Activated CD4-positive, alpha-beta T cell treated with anti-CD3 and anti-CD28 coated beads for 24 hours (primary cell): ENCODE data around the gene HYPK.
A peak's percentile ranks its signal among the peaks of the same experiment; 100 is the strongest.
"Not testable (repeated sequence)": the region's sequence is repeated elsewhere in the genome, so short reads cannot be mapped to it uniquely, and the experiment has no call there.

ENCODE experiments used
- DNase-seq, 2 donors: peaks; one replicate each; pipeline ENCODE4 v3.0.0-alpha.2; 2020; ENCODE audit warnings: low read depth in 2 of 2

Gene HYPK

DNA sequence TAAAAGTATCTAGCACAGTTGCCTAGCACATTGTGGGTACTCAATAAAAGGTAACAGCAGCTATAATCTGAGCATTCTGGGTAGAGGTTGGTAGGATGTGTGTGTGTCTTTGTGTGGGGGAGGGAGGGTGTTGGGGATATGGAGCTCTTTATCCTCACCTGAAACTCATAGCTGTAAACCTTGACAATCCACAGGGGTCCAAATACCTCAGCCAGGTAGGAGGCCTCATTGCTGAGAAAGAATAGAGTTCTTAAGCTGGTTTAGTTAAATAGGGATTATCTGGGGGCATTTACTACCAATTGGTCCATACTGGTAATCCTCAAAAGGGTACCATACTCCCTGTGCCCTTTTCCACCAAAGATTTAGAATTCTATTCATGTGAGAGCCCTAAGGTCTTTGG lies 4.4 kb upstream of the HYPK start:
- no peak for DNase-seq

DNA sequence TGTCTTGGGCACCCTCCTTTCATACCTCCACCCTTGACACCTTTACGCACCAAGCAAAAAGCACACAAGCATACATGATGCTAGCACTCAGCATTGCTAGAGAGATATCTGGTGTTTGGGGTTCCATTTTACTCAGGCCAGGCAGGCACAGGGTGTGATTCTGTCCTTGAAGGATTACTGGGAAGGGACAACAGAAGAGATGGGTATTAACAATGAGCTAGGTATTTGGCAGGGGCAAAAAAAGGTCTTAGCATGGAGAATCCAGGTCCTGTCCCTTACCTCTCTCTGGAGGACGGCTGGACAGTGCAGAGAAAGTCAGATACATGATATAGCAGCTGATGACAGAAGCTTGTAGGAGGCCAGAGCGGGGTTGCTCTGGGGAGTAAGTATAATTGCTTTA lies 3.8 kb upstream of the HYPK start:
- DNase-seq: no peak

DNA sequence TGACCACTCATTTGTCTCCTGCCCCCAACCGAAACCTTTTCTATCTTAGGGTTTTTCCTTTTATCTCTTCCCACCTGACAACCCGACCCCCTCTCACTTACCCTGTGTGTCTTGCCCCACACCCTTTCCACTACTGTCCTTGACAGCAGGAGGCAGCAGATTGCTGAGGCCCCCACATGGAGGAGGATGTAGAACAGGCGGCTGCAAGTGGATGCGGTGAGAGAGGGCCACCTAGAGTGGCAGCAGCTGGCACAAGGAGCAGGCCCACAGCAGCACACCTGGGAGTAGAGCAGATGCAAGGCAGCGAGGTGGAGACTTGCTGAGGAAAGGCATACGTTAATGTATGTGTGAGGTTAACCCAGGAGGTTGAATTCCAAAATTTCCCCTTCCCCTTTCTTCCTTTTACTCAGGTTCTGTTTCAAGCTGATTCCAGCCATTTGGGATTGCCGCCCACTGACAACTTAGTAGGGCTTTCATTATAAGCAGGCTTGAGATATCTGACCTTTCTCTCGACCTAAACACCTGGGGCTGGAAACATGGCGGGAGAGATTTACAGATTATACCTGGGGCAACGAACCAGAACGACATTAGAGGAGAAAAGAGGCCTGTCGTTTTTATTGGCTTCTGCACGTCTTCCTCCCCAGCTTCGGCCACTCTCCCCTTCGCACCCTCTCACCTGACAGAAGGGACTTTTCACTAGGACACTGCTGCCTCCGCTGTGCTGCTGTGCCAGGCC lies 1.0 kb upstream of the HYPK start:
- no peak for DNase-seq

DNA sequence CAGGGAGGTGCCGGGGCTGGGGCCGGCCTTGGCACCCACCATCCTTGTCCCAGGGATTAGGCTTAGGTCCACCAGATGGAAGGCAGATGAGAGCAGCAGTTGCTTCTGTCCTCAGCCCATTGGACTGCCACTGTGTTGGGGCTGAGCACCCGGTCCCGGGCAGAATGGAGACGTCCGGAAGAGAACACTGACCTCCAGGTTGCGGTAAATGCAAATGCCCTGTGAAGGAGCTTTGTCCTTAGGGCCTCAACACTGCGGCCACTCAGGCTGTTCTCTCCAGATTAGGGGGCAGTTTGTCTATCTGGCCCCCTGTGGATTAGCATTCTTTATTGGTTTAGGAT lies 484 bp upstream of the HYPK start, which contains the start of gene SERINC4:
SERINC4 (minus strand) TSS at position 276 of the 341 bp plus-strand sequence; CDS start at position 42, 234 bp downstream.
- DNase-seq: no peak

DNA sequence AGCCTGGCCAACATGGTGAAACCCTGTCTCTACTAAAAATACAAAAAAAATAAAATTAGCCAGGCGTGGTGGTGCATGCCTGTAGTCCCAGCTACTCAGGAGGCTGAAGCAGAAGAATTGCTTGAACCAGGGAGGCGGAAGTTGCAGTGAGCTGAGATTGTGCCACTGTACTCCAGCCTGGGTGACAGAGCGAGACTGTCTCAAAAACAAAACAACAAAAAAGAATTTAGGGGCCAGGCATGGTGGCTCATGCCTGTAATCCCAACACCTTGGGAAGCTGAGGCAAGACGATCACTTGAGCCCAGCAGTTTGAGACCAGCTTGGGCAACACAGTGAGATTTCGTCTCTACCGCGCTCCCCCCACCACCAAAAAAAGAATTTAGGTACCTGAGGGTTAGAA lies 2.3 kb downstream of the HYPK start:
- DNase-seq: not testable (repeated sequence)

DNA sequence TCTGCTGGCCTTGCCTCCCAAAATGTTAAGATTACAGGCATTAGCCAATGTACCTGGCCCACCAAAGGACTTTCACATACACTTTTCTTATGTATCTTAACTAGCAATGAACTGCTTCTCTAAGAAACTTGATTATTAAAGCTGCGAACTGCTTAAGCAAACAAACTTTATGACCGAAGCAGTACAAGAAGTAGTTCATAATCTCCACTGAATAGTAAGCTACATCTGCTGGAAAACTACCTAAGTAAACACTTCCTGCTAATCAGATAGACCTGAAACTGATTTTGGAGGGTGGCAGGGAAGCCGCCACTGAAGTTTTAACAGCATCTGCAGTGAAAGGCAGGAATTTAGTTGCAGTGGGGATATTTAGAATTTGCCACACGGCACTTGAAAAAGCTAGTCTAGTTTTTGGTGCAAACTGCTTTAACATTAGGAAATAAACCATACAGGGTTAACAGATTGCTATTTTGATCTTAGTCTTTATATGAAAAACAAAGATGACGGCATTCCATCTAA lies 8.1 kb downstream of the HYPK start:
- DNase-seq: no peak

DNA sequence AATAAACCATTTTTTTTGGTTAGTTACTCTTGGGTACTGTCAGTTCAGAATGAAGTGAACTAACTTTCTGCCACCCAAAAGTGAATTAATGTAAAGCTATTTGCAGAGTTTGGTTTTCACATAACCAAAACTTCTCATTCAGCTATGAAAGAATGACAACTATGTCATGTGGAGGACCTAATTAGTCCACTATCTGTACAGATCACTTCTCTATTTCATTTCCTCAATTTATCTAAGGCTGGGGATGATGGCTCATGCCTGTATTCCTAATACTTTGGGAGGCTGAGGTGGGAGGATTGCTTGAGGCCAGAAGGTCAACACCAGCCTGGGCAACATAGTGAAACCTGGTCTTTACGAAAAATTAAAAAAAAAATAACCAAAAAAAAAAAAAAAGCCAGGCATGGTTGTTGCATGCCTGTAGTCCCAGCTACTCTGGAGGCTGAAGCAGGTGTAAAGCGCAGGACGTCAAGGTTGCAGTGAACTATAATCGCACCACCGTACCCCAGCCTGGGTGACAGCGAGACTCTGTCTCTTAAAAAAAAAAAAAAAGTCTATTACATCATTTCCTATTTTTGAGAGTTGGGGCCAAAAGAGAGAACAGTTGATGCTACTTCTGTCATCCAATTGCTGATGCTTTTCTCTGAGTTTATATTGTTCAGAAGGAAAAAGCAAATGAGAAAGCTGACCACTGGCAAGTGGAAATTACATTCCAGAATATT lies 8.7 kb downstream of the HYPK start:
- DNase-seq: no peak

DNA sequence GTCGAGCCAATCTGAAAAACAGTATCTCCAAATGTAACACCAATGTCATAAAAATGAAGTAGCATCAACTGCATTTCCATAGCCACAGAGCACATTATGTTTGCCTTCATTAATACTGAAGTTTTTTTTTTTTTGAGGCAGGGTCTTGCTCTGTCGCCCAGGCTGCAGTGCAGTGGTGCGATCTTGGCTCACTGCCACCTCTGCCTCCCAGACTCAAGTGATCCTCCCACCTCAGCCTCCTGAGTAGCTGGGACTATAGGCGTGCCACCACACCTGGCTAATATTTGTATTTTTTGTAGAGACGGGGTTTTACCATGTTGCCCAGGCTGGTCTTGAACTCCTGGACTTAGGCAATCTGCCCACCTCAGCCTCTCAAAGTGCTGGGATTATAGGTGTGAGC lies 14.7 kb downstream of the HYPK start:
- not testable (repeated sequence) for DNase-seq

DNA sequence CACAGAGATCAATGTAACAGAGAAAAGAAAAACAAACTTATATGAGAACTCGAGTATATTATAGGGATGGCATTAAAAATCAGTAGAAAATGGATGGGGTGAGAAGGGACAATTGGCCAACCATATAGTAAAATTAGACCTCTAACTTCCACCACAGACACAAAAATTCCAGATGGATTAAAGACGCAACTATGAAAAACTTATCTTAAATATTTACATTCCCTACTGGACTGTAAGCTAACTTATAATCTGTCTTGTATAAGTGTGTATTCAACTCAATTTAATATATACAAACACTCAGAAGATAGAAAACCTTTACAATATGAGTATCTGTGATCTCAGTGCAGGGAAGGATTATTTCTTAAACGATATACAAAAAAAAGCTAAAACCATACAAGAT lies 21.1 kb downstream of the HYPK start:
- DNase-seq: no peak

DNA sequence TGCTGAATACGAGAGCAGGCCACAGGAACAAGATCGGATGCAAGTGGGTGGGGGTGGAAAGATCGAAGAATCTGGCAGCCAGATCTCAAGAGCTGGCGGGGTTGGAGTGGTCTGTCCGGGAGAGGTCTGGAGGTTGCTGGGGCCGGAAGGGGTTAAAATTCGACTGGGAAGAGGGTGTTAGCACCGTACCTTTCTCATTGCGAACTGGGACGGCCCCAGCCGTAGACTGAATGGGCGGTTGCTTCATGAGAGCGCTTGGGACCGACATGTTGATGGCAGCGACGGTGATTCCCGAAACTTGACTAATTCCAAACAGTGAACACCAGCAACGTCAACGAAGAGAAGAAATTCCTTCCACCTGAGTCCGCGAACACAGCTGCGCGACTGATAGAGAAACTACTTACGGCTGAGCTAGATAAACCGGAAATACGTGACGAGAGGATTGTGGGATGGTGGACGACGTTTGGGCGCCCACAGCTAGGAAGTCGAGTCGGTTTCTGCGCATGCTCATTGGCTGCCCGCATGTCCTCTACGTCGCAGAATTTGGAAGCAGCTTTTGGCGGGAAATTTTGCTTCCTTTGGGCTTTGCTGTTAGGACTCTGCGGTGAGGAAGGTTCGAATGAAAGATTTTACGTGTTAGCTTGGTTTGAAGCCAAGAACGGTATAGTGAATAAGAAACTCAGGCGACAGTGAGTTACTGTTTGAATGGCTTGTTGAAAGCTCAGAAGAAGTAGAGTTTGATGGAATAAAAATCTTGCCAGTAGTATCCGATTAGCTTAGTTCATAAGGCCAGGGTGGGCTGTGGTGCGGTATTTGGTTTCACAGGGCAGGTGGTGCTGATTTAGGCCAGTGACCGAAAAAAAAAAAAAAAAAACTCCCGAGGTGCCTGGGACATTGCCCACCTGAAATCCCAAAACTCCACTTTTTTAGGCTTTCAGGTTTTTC lies 24.2 kb downstream of the HYPK start, which contains the start of gene MFAP1:
MFAP1 (minus strand) TSS at position 389 of the 945 bp plus-strand sequence; CDS start at position 268, 121 bp downstream.
- peak; percentile 85 to 86 for DNase-seq

DNA sequence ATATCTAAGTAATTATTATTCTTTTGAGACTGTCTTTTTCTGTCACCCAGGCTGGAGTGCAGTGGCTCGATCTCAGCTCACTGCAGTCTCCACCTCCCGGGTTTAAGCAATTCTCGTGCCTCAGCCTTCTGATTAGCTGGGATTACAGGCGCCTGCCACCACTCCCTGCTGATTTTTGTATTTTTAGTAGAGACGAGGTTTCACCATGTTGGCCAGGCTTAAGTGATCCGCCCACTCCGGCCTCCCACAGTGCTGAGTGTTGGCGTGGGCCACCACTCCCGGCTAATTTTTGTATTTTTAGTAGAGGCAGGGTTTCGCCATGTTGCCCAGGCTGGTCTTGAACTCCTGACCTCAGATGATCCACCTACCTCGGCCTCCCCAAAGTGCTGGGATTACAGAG lies 24.9 kb downstream of the HYPK start:
- not testable (repeated sequence) for DNase-seq

DNA sequence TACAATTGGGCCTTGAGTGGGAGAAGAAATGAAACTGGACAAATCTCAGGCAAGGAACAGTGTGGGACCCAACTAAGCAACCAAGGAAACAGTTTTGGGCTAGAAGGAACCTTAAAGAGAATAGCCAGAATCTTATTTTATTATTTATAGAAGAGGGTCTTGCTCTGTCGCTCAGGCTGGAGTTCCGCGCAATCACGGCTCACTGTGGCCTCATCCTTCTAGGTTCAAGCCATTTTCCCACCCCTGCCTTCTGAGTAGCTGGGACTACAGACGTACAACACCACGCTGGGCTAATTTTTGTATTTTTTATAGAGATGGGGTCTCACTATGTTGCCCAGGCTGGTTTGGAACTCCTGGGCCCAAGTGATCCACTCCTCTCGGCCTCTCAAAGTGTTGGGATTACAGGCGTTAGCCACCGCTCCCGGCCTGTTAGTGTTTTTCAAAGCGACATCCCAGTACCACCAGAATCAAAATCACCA lies 25.7 kb downstream of the HYPK start:
- DNase-seq: no peak

DNA sequence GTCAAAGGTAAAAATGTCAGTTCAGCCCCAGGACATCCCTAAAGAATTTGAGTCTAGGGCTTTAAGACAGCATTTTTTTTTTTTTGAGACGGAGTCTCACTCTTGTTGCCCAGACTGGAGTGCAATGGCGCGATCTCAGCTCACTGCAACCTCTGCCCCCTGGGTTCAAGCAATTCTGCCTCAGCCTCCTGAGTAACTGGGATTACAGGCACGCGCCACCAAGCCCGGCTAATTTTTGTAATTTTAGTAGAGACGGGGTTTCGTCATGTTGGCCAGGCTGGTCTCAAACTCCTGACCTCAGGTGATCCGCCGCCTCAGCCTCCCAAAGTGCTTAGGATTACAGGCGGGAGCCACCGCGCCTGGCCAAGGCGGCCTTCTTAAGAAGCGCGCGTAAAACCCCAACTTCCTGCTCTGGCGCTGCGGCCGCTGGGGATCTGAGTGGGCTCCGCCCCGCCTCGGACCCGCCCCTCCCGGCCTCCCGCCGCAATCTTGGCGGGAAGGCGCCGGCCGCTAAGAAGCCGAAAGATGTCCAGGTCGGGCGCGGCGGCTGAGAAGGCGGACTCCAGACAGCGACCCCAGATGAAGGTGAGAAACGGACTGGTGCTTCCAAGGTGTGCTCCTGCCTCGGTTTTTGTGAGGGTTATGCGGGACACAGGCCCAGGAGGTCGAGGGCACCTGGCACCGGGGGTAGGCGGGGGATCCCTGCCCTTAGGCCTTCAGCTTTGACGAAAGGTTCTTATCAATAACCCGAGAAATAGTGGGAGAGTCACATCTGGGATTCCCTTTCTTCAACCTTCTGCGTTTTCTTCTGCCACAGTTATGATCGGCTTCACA lies 26.3 kb downstream of the HYPK start, which contains the start of gene WDR76:
WDR76 (plus strand) TSS at position 495 of the 834 bp plus-strand sequence; CDS start at position 526, 31 bp downstream.
- peak; percentile 58 to 80 for DNase-seq

DNA sequence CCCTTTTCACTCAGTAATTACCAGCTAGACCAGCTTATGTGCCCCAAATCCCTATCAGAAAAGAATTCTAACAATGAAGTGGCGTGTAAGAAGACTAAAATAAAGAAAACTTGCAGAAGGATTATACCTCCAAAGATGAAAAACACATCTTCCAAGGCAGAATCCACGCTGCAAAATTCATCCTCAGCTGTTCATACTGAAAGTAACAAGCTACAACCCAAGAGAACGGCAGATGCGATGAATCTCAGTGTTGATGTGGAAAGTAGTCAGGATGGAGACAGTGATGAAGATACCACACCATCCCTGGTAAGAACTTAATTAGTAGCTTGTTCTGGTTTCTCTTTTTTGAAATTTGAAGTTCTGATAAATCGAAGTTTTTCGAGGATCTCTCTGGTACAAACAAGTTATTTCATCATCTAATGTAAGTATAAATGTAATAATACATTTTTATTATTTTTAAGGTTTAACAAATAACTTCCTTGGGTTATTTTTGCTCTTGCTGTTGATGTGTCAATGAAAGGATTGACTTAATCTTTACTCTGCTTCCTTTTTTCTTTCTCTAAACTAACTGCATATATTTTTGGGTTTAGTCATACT lies 27.8 kb downstream of the HYPK start:
- DNase-seq: peak in 1 of 2 donors; percentile 14

DNA sequence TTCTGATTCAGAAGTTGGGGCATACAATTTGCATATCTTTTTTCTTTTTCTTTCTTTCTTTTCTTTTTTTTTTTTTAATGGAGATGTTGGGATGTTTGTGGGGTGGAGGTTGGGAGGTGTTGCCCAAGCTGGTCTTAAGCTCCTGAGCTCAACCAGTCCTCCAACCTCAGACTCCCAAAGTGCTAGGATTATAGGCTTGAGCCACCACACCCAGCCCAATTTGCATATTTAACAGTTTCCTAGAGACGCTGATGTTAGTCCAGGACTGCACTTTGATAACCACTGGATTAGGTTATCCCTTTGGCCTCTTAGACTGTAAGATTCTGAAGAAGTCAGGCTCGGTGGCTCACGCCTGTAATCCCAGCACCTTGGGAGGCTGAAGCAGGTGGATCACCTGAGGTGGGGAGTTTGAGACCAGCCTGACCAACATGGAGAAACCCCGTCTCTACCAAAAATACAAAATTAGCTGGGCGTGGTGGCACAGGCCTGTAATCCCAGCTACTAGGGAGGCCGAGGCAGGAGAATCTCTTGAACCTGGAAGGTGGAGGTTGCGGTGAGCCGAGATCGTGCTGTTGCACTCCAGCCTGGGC lies 29.6 kb downstream of the HYPK start:
- DNase-seq: not testable (repeated sequence)

DNA sequence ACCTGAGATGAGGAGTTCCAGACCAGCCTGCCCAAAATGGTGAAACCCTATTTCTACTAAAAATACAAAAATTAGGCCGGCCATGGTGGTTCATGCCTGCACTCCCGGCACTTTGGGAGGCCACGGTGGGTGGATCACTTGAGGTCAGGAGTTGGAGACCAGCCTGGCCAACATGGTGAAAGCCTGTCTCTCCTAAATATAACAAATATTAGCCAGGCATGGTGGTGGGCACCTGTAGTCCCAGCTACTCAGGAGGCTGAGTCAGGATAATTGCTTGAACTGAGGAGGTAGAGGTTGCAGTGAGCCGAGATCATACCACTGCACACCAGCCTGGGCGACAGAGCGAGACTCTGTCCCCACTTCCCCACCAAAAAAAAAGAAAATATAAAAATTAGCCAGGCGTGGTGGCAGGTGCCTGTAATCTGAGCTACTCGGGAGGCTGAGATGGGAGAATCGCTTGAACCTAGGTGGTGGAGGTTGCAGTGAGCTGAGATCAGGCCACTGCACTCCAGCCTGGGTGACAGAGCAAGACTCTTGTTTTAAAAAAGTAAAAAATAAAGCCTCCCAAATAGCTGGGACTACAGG lies 30.4 kb downstream of the HYPK start:
- DNase-seq: not testable (repeated sequence)

DNA sequence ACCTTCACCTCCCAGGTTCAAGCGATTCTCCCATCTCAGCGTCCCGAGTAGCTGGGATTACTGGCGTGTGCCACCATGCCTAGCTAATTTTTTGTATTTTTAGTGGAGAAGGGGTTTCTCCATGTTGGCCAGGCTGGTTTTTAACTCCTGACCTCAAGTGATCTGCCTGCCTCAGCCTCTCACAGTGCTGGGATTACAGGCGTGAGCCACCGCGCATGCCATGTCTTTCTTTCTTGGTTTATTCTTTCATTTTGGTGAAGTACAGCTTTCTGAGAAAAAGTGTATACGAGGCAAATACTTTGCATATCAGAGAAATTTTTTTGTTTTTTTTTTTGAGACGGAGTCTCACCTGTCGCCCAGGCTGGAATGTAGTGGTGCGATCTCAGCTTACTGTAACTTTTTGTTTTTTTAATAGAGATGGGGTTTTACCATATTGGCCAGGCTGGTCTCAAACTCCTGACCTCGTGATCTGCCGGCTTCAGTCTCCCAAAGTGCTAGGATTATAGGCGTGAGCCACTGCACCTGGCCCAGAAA lies 31.2 kb downstream of the HYPK start:
- DNase-seq: not testable (repeated sequence)

DNA sequence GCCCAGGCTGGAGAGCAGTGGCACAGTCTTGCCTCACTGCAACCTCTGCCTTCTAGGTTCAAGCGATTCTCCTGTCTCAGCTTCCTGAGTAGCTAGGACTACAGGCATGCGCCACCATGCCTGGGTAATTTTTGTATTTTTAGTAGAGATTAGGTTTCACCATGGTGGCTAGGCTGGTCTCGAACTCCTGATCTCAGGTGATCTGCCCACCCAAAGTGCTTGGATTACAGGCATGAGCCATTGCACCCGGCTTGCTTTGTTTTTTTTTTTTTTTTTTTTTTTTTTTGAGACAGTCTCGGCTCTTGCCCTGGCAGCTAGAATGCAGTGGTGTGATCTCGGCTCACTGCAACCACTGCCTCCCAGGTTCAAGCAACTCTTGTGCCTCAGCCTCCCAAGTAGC lies 32.1 kb downstream of the HYPK start:
- DNase-seq: not testable (repeated sequence)

DNA sequence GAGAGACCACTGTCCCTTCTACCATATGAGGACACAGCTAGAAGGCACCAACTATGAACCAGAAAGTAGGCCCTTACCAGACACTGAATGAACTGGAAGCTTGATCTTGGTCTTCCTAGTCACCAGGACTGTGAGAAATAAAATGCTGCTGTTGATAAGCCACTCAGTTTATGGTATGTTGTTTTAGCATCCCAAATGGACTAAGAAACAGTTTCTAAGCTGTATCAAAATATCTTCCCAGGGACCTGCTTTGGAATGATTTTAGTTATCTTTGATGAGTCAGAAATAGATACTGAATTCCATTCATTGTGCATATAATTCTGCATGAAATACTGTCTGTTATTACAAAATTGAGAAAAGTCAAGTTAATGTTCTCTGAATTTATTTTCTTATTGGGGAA lies 45.0 kb downstream of the HYPK start:
- DNase-seq: no peak
